ENCODE results near the gene E2F3. TPM values are rescaled to one million over a fixed set of nuclear protein-coding genes. Genes with fewer than 3 reads are reported as not detected.

E2F3 gene
- total RNA-seq, 1 donor from 2014 or later: 16.8 TPM

DNA sequence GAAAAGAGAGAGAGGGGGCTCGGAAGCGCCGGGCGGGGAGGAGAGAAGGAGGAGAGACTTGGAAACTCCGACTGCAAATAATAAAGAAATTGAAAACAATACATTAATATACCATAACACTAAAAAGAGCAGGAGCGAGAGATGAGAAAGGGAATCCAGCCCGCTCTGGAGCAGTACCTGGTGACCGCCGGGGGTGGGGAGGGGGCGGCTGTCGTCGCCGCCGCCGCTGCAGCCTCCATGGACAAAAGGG, 338 bp downstream of the E2F3 start:
- H3K9me3 Mint-ChIP-seq (ENCODE audit: low read depth): peaks cover 2% of the 10 kb centered on the region
- TF ChIP-seq, protein P1, sequence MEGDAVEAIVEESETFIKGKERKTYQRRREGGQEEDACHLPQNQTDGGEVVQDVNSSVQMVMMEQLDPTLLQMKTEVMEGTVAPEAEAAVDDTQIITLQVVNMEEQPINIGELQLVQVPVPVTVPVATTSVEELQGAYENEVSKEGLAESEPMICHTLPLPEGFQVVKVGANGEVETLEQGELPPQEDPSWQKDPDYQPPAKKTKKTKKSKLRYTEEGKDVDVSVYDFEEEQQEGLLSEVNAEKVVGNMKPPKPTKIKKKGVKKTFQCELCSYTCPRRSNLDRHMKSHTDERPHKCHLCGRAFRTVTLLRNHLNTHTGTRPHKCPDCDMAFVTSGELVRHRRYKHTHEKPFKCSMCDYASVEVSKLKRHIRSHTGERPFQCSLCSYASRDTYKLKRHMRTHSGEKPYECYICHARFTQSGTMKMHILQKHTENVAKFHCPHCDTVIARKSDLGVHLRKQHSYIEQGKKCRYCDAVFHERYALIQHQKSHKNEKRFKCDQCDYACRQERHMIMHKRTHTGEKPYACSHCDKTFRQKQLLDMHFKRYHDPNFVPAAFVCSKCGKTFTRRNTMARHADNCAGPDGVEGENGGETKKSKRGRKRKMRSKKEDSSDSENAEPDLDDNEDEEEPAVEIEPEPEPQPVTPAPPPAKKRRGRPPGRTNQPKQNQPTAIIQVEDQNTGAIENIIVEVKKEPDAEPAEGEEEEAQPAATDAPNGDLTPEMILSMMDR (IDR thresholded peaks at IDR 0.05): no peak
- H3K27ac Mint-ChIP-seq (ENCODE audit: unreplicated experiment): peak overlapping the region; percentile 90
- no peaks in the 10 kb centered on the region for H3K27me3 Mint-ChIP-seq (ENCODE audit: low read depth)
- no peak for DNase-seq (ENCODE audit: low spot score)
- H3K4me3 Mint-ChIP-seq (ENCODE audit: unreplicated experiment): peak overlapping the region; percentile 90
- peaks cover 20% of the 10 kb centered on the region for H3K4me1 Mint-ChIP-seq (ENCODE audit: low read depth)
- peaks cover 2% of the 10 kb centered on the region for H3K36me3 Mint-ChIP-seq (ENCODE audit: low read depth)

DNA sequence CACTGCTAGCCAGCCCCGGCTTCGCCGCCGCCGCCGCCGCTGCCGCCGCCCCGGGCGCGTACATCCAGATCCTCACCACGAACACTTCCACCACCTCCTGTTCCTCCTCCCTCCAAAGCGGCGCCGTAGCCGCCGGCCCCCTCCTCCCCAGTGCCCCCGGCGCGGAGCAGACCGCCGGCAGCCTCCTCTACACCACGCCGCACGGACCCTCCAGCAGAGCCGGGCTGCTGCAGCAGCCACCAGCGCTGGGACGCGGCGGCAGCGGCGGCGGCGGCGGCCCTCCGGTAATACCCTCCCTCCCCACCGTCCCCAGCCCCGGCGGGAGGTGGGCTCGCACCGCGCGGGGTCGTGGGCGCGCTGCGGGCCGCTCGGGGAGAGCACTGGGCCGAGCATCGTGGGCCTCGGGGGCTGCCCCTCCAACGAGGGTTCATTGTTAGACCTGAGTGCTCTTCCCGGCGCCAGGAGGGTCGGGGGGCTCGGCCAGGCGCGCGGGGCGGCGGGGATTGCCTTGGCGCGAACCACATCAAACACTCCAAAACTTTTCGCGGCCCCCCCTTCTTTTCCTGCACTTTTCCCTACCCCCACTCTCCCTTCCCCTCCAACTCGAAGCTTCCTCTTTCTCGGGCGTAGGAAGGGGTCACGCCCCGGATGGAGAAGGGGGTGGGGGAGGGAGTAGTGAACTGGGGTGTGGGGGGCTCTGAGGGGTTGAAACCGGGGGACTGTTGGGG, 827 bp downstream of the E2F3 start:
- H3K27ac Mint-ChIP-seq (ENCODE audit: unreplicated experiment): peak overlapping the region; percentile 90
- H3K9me3 Mint-ChIP-seq (ENCODE audit: low read depth): peaks cover 2% of the 10 kb centered on the region
- DNase-seq (ENCODE audit: low spot score): no peak
- peak overlapping the region; percentile 90 for H3K4me3 Mint-ChIP-seq (ENCODE audit: unreplicated experiment)
- no peaks in the 10 kb centered on the region for H3K27me3 Mint-ChIP-seq (ENCODE audit: low read depth)
- H3K4me1 Mint-ChIP-seq (ENCODE audit: low read depth): peaks cover 20% of the 10 kb centered on the region
- TF ChIP-seq, protein P1 (IDR thresholded peaks at IDR 0.05): no peak
- peaks cover 2% of the 10 kb centered on the region for H3K36me3 Mint-ChIP-seq (ENCODE audit: low read depth)

DNA sequence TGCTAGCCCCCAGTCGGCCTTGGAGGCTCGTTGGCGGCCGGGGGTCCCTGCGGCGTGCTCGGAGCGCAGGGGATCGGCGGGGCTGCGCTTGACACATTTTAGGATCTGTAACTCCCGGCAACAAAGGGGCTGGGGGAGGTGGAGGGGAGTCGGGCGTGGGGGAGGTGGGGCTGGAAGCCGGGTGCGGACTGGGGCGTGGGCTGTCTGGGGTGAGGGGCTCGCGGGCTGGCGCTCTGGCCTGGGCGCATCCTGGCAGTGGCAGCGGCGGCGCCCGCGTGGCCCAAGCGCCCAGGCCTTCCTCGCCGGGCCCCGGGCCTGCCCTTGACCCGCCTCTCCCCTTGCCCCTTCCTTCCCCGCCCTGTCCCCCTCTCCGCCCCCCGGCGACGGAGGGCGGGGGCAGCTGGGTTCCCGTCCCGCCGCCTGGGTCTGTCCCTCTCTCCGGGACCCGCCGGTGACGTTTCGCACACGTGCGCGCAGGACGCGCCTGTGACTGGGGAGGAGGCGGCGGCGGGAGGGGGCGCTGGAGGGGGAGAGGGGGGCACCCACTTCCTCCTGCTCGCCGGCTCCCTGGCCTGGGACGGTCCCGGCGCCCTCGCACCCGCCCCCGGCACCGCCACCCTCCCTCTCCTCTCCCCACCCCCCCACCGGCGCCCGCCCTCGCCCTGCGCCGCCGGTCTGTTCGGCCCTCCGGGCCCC, 1.5 kb downstream of the E2F3 start:
- TF ChIP-seq, protein P1 (IDR thresholded peaks at IDR 0.05): peak; percentile 50
- peaks cover 2% of the 10 kb centered on the region for H3K36me3 Mint-ChIP-seq (ENCODE audit: low read depth)
- H3K9me3 Mint-ChIP-seq (ENCODE audit: low read depth): no peaks in the 10 kb centered on the region
- H3K4me3 Mint-ChIP-seq (ENCODE audit: unreplicated experiment): peak overlapping the region; percentile 90
- no peak for DNase-seq (ENCODE audit: low spot score)
- H3K27me3 Mint-ChIP-seq (ENCODE audit: low read depth): no peaks in the 10 kb centered on the region
- H3K4me1 Mint-ChIP-seq (ENCODE audit: low read depth): peaks cover 26% of the 10 kb centered on the region
- no peak overlapping the region for H3K27ac Mint-ChIP-seq (ENCODE audit: unreplicated experiment)

DNA sequence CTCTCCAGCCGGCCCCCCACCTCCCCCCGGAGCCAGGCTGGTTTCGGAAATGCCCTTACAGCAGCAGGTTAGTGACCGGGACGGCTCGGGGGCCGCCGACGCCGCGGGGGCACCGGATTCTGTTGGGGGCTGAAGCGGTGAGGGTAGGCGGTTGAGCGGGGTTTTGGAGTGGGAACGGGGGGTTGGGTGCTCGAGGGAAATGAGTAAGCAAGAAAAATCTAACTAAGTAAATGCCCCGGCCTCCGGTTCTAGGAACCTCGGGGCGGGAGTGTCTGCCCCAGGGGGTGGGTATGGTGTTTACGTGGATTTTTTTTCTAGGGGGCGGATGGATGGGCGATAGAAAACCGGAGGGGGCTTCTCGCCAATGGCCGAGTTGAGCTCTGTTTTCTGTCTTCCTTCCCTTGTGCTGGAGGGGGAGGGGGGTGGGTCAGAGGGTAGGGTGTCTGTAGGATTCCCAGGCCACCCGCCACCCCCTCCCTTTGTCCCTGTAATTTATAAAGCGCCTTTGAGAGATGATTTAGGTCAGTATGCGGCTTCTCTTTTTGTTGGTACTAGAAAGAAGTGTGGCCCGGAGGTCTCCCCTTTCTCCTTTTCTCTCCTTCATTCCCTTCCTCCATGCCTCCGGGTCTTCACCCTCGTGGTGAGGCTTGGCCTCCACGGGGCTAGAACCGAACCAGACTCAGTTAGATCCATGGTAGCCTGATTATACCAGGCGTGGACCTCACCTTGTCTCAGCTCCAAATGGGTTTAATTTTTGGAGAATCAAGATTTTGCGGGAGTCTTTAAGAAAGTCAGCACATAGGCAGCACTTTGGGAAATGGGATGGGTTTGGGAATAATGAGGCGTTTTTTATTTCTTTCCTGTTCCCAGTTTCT, 2.3 kb downstream of the E2F3 start:
- TF ChIP-seq, protein P1 (IDR thresholded peaks at IDR 0.05): no peak
- Mint-ChIP-seq H3K36me3 (ENCODE audit: low read depth) (peaks cover 2% of the 10 kb centered on the region), H3K27me3 (ENCODE audit: low read depth) (no peaks in the 10 kb centered on the region), H3K27ac (ENCODE audit: unreplicated experiment) (peak overlapping the region; percentile 91), H3K9me3 (ENCODE audit: low read depth) (no peaks in the 10 kb centered on the region), H3K4me1 (ENCODE audit: low read depth) (peaks cover 29% of the 10 kb centered on the region), H3K4me3 (ENCODE audit: unreplicated experiment) (peak overlapping the region; percentile 90)
- DNase-seq (ENCODE audit: low spot score): no peak

DNA sequence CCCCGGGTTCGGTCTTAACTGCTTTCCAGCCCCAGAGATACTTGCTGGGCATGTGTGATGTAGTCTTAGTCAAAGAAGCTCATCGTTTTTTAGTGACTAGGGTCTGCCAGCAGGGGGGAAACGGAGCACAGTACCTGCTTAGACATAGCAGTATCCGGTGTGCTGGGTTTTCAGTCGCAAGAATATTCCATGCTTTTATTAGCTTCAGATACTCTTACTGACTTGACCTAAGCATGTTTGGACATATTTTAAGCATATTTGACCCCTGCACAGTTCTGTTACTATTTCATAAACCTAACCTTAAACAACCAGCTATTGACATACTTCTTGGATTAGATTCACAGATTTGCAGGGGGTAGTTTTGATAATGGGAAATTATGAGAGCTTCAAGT, 3.0 kb downstream of the E2F3 start:
- Mint-ChIP-seq H3K4me3 (ENCODE audit: unreplicated experiment) (peak overlapping the region; percentile 90), H3K27me3 (ENCODE audit: low read depth) (no peaks in the 10 kb centered on the region), H3K36me3 (ENCODE audit: low read depth) (peaks cover 2% of the 10 kb centered on the region), H3K4me1 (ENCODE audit: low read depth) (peaks cover 35% of the 10 kb centered on the region), H3K9me3 (ENCODE audit: low read depth) (no peaks in the 10 kb centered on the region), H3K27ac (ENCODE audit: unreplicated experiment) (peak overlapping the region; percentile 91)
- no peak for DNase-seq (ENCODE audit: low spot score)
- TF ChIP-seq, protein P1 (IDR thresholded peaks at IDR 0.05): peak; percentile 80

Data from chondrocyte (in vitro differentiated cells).